Epithelial cell of prostate (primary cell): Measurements from ENCODE around the gene TBR1.
A peak's percentile ranks its signal among the peaks of the same experiment; 100 is the strongest.

Source experiments
- DNase-seq: peaks from one replicate; pipeline ENCODE4 v3.0.0-alpha.2; 2011; ENCODE audit warnings: low read depth, low spot score
- H3K27ac ChIP-seq: fragments of 450-650 bp; 2 replicates; pipeline ENCODE4 v1.5.1; 2017; ENCODE audit warnings: mild to moderate bottlenecking

The TBR1 gene

GRCh38 chr2:161426455-161426921, 10.4 kb downstream of the TBR1 start:
- no peak for DNase-seq
- no peak overlapping the region for H3K27ac ChIP-seq

GRCh38 chr2:161426922-161427663, 11.0 kb downstream of the TBR1 start:
- DNase-seq, result no peak
- H3K27ac ChIP-seq, result no peak overlapping the region

GRCh38 chr2:161427664-161428587, 11.8 kb downstream of the TBR1 start:
- no peak overlapping the region for H3K27ac ChIP-seq
- no peak for DNase-seq

GRCh38 chr2:161430386-161430785, 14.3 kb downstream of the TBR1 start:
- no peak overlapping the region for H3K27ac ChIP-seq
- no peak for DNase-seq

- no peak for DNase-seq
- H3K27ac ChIP-seq, result no peak overlapping the region
Measured at GRCh38 chr2:161432107-161432506, 16.0 kb downstream of the TBR1 start.

GRCh38 chr2:161434118-161434517, 18.0 kb downstream of the TBR1 start:
- no peak for DNase-seq
- H3K27ac ChIP-seq, result no peak overlapping the region

GRCh38 chr2:161436411-161436810, 20.3 kb downstream of the TBR1 start:
- DNase-seq, result peak; percentile 71

GRCh38 chr2:161438598-161438997, 22.5 kb downstream of the TBR1 start:
- H3K27ac ChIP-seq, result no peak overlapping the region
- DNase-seq, result no peak

More at GRCh38 chr2:161436411-161436810, 20.3 kb downstream of the TBR1 start:
- no peak overlapping the region for H3K27ac ChIP-seq

- no peak for DNase-seq
- H3K27ac ChIP-seq, result no peak overlapping the region
Measured at GRCh38 chr2:161445097-161445496, 29.0 kb downstream of the TBR1 start.

- H3K27ac ChIP-seq, result no peak overlapping the region
- DNase-seq, result no peak
Measured at GRCh38 chr2:161448431-161448830, 32.3 kb downstream of the TBR1 start.

GRCh38 chr2:161471631-161472030, 55.5 kb downstream of the TBR1 start:
- DNase-seq, result no peak
- H3K27ac ChIP-seq, result no peak overlapping the region

GRCh38 chr2:161474920-161475319, 58.8 kb downstream of the TBR1 start:
- no peak overlapping the region for H3K27ac ChIP-seq
- no peak for DNase-seq
